Measurements from ENCODE around the gene PPP1R14C.

Gene PPP1R14C

GRCh38 chr6:150145427-150145826 is 2.6 kb downstream of the PPP1R14C start:
- Histone ChIP-seq H3K9ac (no peak overlapping the region), H2AFZ (no peak overlapping the region), H3K27ac (no peak overlapping the region), H3K36me3 (ENCODE audit: control insufficient read depth, insufficient read depth, low read length) (no peaks in the 10 kb centered on the region), H3K9me3 (ENCODE audit: control insufficient read depth, low read length) (no peaks in the 10 kb centered on the region), H3K4me1 (no peaks in the 10 kb centered on the region), H3K79me2 (no peaks in the 10 kb centered on the region), H3K4me3 (ENCODE audit: low read depth, low read length) (no peak overlapping the region), H3K27me3 (ENCODE audit: control insufficient read depth, insufficient read depth, low read length) (no peaks in the 10 kb centered on the region), H3K4me2 (ENCODE audit: low read length) (no peak overlapping the region)
- no peak for TF ChIP-seq CTCF (IDR thresholded peaks at IDR 0.05)

DNA sequence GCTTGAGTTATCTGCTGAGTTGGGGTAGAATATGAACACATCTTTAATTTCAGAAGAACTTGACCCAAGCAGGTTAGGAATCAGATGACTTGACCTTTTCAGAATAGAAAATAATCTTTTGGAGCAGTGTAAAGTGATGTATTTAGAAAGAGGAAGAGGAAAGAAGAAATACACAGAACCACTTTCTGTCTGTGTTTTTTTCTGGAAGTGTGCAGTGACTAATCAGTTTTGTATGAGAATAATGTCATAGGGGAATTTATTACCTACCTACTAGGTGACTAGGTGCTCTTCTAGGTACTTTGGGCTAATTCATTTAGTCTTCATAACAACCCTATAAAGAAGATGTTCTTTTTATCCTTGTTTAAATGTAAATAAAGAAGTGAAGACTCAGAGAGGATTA is 3.0 kb downstream of the PPP1R14C start:
- Histone ChIP-seq H2AFZ (no peak overlapping the region), H3K4me3 (ENCODE audit: low read depth, low read length) (no peak overlapping the region), H3K9ac (no peak overlapping the region), H3K79me2 (no peaks in the 10 kb centered on the region), H3K36me3 (ENCODE audit: control insufficient read depth, insufficient read depth, low read length) (no peaks in the 10 kb centered on the region), H3K27ac (no peak overlapping the region), H3K27me3 (ENCODE audit: control insufficient read depth, insufficient read depth, low read length) (no peaks in the 10 kb centered on the region), H3K9me3 (ENCODE audit: control insufficient read depth, low read length) (no peaks in the 10 kb centered on the region), H3K4me2 (ENCODE audit: low read length) (no peak overlapping the region), H3K4me1 (no peaks in the 10 kb centered on the region)
- TF ChIP-seq CTCF (IDR thresholded peaks at IDR 0.05): no peak

DNA sequence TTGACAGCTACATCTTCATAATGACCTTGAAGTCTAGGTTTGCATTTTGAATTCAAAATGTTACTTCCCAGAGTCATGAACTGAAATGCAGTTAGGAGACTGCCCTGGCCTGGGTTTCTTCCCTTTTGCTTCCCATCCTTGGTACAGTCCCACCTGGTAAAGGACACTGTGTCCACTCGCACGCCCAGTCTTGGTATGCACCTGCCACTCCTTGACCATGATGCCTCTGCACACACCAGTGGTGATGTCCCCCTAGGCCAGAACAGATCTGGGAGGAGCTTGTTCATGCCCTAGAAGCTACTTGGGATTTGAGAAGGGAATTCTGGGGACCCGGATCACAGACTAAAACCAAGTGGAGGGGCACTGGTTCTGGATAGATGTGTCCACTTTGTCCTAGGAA is 3.6 kb downstream of the PPP1R14C start:
- Histone ChIP-seq H3K4me2 (ENCODE audit: low read length) (no peak overlapping the region), H3K27me3 (ENCODE audit: control insufficient read depth, insufficient read depth, low read length) (no peaks in the 10 kb centered on the region), H3K4me3 (ENCODE audit: low read depth, low read length) (no peak overlapping the region)

GRCh38 chr6:150149146-150149545 is 6.3 kb downstream of the PPP1R14C start:
- Histone ChIP-seq H3K36me3 (ENCODE audit: control insufficient read depth, insufficient read depth, low read length) (no peaks in the 10 kb centered on the region), H3K4me2 (ENCODE audit: low read length) (no peak overlapping the region), H3K79me2 (no peaks in the 10 kb centered on the region), H3K27me3 (ENCODE audit: control insufficient read depth, insufficient read depth, low read length) (no peaks in the 10 kb centered on the region), H3K9me3 (ENCODE audit: control insufficient read depth, low read length) (no peaks in the 10 kb centered on the region), H3K27ac (no peak overlapping the region), H3K4me3 (ENCODE audit: low read depth, low read length) (no peak overlapping the region), H3K4me1 (no peaks in the 10 kb centered on the region), H3K9ac (no peak overlapping the region), H2AFZ (no peak overlapping the region)
- no peak for TF ChIP-seq CTCF (IDR thresholded peaks at IDR 0.05)

More for the DNA sequence above, 3.6 kb downstream of the PPP1R14C start:
- H3K9ac ChIP-seq: no peak overlapping the region
- H3K27ac ChIP-seq: no peak overlapping the region
- H3K4me1 ChIP-seq: no peaks in the 10 kb centered on the region
- H3K9me3 ChIP-seq (ENCODE audit: control insufficient read depth, low read length): no peaks in the 10 kb centered on the region
- no peaks in the 10 kb centered on the region for H3K36me3 ChIP-seq (ENCODE audit: control insufficient read depth, insufficient read depth, low read length)
- no peak for TF ChIP-seq CTCF (IDR thresholded peaks at IDR 0.05)
- H2AFZ ChIP-seq: no peak overlapping the region
- H3K79me2 ChIP-seq: no peaks in the 10 kb centered on the region

DNA sequence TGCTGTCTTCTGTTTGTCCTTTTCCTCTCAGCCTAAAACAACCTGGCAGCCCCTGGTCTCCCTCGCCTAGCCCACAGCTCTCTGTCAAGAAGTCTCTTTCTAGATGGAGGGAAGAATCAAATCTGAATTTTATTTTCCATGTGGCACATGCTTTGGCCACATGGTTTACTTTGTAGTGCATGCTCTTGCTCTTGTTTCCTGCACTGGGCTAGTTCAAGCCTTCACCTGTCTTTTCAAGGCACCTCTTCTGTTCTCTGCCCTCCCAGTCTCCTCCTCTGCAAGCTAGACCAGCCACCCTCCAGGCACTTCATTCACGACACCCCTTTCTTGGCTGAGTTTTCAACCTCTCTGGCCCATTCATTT is 7.6 kb downstream of the PPP1R14C start:
- Histone ChIP-seq H3K4me3 (ENCODE audit: low read depth, low read length) (no peak overlapping the region), H3K4me1 (no peaks in the 10 kb centered on the region), H3K4me2 (ENCODE audit: low read length) (no peak overlapping the region), H3K9ac (no peak overlapping the region), H3K9me3 (ENCODE audit: control insufficient read depth, low read length) (no peaks in the 10 kb centered on the region), H3K79me2 (no peaks in the 10 kb centered on the region), H3K27me3 (ENCODE audit: control insufficient read depth, insufficient read depth, low read length) (no peaks in the 10 kb centered on the region), H3K27ac (no peak overlapping the region), H3K36me3 (ENCODE audit: control insufficient read depth, insufficient read depth, low read length) (no peaks in the 10 kb centered on the region), H2AFZ (no peak overlapping the region)
- no peak for TF ChIP-seq CTCF (IDR thresholded peaks at IDR 0.05)

Measured in parathyroid adenoma (tissue), 2 donors.